ENCODE data around the gene JARID2.
A peak's percentile ranks its signal among the peaks of the same experiment; 100 is the strongest.

JARID2 gene

DNA sequence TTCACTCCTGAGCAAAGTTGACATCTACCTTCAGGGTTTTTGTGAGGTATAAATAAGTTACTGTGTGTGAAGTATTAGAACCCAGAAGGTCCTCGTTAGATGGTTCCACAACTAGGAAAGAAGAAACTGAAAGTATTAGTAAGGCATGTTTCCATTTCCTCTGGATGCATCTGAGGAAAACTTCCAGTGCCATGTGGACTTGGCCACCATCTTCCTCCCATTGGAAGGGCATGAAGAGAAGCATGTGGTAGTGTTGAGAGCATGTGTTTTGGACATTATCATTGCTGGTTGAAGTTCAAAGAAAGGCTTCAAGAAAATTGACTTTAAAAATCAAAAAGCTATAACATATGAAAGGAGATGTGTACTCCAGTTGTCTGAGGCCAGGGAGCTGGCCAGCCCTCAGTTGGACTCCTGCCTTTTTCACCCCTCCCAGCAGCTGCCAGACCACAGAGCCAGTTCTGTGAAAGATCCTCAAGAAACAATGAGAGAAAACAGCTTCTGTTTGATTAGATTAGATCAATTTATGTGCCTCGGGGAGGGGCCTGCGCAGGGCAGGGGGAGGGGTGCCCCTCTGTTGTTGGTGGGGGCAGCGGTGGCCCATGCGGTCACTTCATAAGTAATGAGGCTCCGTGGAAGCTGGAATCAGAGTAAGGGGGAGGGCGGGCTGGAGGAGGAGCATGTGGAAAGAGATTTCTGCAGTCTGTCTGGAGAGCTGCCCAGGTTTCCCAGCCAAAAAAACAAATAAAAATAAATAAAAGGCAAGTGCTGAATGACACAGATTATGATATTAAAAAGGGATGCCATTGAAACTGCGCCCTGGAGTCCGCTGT lies 154.0 kb downstream of the JARID2 start:
- Histone ChIP-seq H3K9ac (ENCODE audit: insufficient read length) (peak overlapping the region; percentile 67), H3K4me3 (peak overlapping the region; percentile 74)
- DNase-seq (ENCODE audit: low read depth, low spot score) = no peak

GRCh38 chr6:15400572-15401004 lies 154.7 kb downstream of the JARID2 start:
- TF ChIP-seq POLR2AphosphoS5 (IDR thresholded peaks at IDR 0.05; ENCODE audit: borderline replicate concordance, low read depth, low read length) (no peak), FOXP2 (optimal IDR thresholded peaks at IDR 0.05; ENCODE audit: control extremely low read depth, extremely low read length, insufficient read depth) (no peak), EZH2 (IDR thresholded peaks at IDR 0.05) (no peak)
- Histone ChIP-seq H3K36me3 (ENCODE audit: insufficient read depth, low read length) (no peaks in the 10 kb centered on the region), H3K9me3 (ENCODE audit: low read depth, low read length) (no peaks in the 10 kb centered on the region), H3K9ac (ENCODE audit: insufficient read length) (no peak overlapping the region), H3K27ac (peak overlapping the region; percentile 85), H3K4me3 (peak overlapping the region; percentile 74)
- no peak for DNase-seq (ENCODE audit: low read depth, low spot score)

More for the DNA sequence above, 154.0 kb downstream of the JARID2 start:
- TF ChIP-seq FOXP2 (optimal IDR thresholded peaks at IDR 0.05; ENCODE audit: control extremely low read depth, extremely low read length, insufficient read depth) (no peak), POLR2AphosphoS5 (IDR thresholded peaks at IDR 0.05; ENCODE audit: borderline replicate concordance, low read depth, low read length) (no peak), EZH2 (IDR thresholded peaks at IDR 0.05) (no peak)
- H3K27ac ChIP-seq = peak overlapping the region; percentile 88
- no peaks in the 10 kb centered on the region for H3K9me3 ChIP-seq (ENCODE audit: low read depth, low read length)
- H3K36me3 ChIP-seq (ENCODE audit: insufficient read depth, low read length) = no peaks in the 10 kb centered on the region

DNA sequence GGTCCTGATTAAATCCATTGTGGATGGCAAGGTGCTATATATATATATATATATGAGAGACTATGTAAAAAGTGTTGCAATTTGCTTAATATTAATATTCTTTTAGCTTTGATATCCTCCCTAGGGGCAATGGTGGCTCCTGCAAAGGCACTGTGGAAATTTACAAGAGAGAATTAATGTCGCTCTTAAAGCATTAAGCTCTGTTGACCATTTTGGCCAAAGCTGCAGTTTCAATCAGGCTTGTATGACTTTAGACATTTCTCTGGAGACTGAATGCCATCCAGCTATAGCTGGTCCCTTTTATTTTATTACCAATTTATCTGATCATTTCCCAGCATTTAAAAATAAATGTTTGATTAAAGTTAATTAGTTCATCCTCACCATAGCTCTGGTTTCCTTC lies 155.3 kb downstream of the JARID2 start:
- peak overlapping the region; percentile 39 for H3K9ac ChIP-seq (ENCODE audit: insufficient read length)
- H3K4me3 ChIP-seq = peak overlapping the region; percentile 74
- no peak for DNase-seq (ENCODE audit: low read depth, low spot score)
- H3K9me3 ChIP-seq (ENCODE audit: low read depth, low read length) = no peaks in the 10 kb centered on the region
- peak overlapping the region; percentile 85 for H3K27ac ChIP-seq
- no peaks in the 10 kb centered on the region for H3K36me3 ChIP-seq (ENCODE audit: insufficient read depth, low read length)
- TF ChIP-seq FOXP2 (optimal IDR thresholded peaks at IDR 0.05; ENCODE audit: control extremely low read depth, extremely low read length, insufficient read depth) (no peak), POLR2AphosphoS5 (IDR thresholded peaks at IDR 0.05; ENCODE audit: borderline replicate concordance, low read depth, low read length) (no peak), EZH2 (IDR thresholded peaks at IDR 0.05) (no peak)

DNA sequence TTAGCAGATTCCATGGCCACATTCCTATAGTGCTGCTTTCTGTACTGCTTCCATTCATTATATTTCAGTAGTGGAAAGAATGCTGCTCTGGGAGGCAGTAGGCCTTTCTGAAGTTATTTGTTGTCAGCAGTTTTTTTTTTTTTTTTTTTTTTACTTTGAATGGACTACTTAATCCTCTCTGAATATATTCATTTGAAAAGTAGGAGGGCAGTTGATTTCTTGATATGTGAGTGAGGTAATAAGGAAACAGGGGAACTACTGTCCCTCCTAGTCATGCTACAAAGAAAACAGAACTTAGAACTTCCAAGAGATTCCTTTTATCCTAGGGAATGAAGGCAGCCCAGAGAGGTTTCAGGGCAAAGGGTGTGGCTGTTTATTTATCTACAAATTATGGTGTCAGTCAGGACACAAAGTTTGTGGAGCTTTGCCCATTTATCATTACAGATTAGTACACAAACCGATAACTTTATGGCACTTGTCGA lies 155.9 kb downstream of the JARID2 start:
- peak overlapping the region; percentile 70 for H3K4me3 ChIP-seq
- H3K9ac ChIP-seq (ENCODE audit: insufficient read length) = peak overlapping the region; percentile 39
- TF ChIP-seq POLR2AphosphoS5 (IDR thresholded peaks at IDR 0.05; ENCODE audit: borderline replicate concordance, low read depth, low read length) (no peak), FOXP2 (optimal IDR thresholded peaks at IDR 0.05; ENCODE audit: control extremely low read depth, extremely low read length, insufficient read depth) (no peak), EZH2 (IDR thresholded peaks at IDR 0.05) (no peak)
- DNase-seq (ENCODE audit: low read depth, low spot score) = no peak
- H3K9me3 ChIP-seq (ENCODE audit: low read depth, low read length) = no peaks in the 10 kb centered on the region
- H3K27ac ChIP-seq = peak overlapping the region; percentile 85
- H3K36me3 ChIP-seq (ENCODE audit: insufficient read depth, low read length) = no peaks in the 10 kb centered on the region

- Histone ChIP-seq H3K4me3 (peak overlapping the region; percentile 70), H3K36me3 (ENCODE audit: insufficient read depth, low read length) (no peaks in the 10 kb centered on the region), H3K9me3 (ENCODE audit: low read depth, low read length) (no peaks in the 10 kb centered on the region), H3K9ac (ENCODE audit: insufficient read length) (no peak overlapping the region), H3K27ac (peak overlapping the region; percentile 85)
- TF ChIP-seq POLR2AphosphoS5 (IDR thresholded peaks at IDR 0.05; ENCODE audit: borderline replicate concordance, low read depth, low read length) (no peak), EZH2 (IDR thresholded peaks at IDR 0.05) (no peak), FOXP2 (optimal IDR thresholded peaks at IDR 0.05; ENCODE audit: control extremely low read depth, extremely low read length, insufficient read depth) (no peak)
- no peak for DNase-seq (ENCODE audit: low read depth, low spot score)
These were observed 156.7 kb downstream of the JARID2 start for GRCh38 chr6:15402406-15403045.

- Histone ChIP-seq H3K9me3 (ENCODE audit: low read depth, low read length) (no peaks in the 10 kb centered on the region), H3K36me3 (ENCODE audit: insufficient read depth, low read length) (no peaks in the 10 kb centered on the region), H3K4me3 (no peak overlapping the region), H3K9ac (ENCODE audit: insufficient read length) (no peak overlapping the region), H3K27ac (peak overlapping the region; percentile 85)
- no peak for DNase-seq (ENCODE audit: low read depth, low spot score)
- TF ChIP-seq EZH2 (IDR thresholded peaks at IDR 0.05) (no peak), POLR2AphosphoS5 (IDR thresholded peaks at IDR 0.05; ENCODE audit: borderline replicate concordance, low read depth, low read length) (no peak), FOXP2 (optimal IDR thresholded peaks at IDR 0.05; ENCODE audit: control extremely low read depth, extremely low read length, insufficient read depth) (no peak)
These were observed 157.4 kb downstream of the JARID2 start for GRCh38 chr6:15403094-15403755.

DNA sequence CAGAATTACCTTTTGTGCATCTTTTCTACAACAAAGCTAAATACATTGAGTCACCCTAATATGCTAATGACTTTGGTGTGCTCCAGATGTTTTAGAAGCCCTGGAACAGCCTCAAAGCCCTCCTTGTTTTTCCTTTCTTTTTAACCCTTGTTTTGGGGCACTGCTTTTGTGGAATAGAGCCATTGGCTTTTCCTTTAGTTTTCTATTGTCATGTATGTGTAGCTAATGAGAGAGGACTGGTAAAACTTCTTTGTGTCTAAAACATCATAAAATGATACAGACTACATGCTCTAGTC lies 158.8 kb downstream of the JARID2 start:
- DNase-seq (ENCODE audit: low read depth, low spot score) = no peak
- TF ChIP-seq FOXP2 (optimal IDR thresholded peaks at IDR 0.05; ENCODE audit: control extremely low read depth, extremely low read length, insufficient read depth) (no peak), EZH2 (IDR thresholded peaks at IDR 0.05) (no peak), POLR2AphosphoS5 (IDR thresholded peaks at IDR 0.05; ENCODE audit: borderline replicate concordance, low read depth, low read length) (no peak)
- no peak overlapping the region for H3K9ac ChIP-seq (ENCODE audit: insufficient read length)
- H3K4me3 ChIP-seq = no peak overlapping the region
- no peaks in the 10 kb centered on the region for H3K36me3 ChIP-seq (ENCODE audit: insufficient read depth, low read length)
- H3K27ac ChIP-seq = no peak overlapping the region
- no peaks in the 10 kb centered on the region for H3K9me3 ChIP-seq (ENCODE audit: low read depth, low read length)
